DMS53 (cell line): ENCODE results near the gene SPACA4.
"Not testable (repeated sequence)": the region's sequence is repeated elsewhere in the genome, so short reads cannot be mapped to it uniquely, and the experiment has no call there.

ENCODE experiments used
- DNase-seq: peaks from one replicate; lab custom pipeline; 2025; lab: John Stamatoyannopoulos, UW

Gene SPACA4

GRCh38 chr19:48606463-48607358, at the start of gene SPACA4:
Gene SPACA4, plus strand, starts transcription at chr19:48606742. Its CDS starts 237 bp downstream, at chr19:48606979.
- no peak for DNase-seq

GRCh38 chr19:48556825-48557224, 49.7 kb upstream of the SPACA4 start:
- no peak for DNase-seq

GRCh38 chr19:48558018-48558684, 48.4 kb upstream of the SPACA4 start:
- no peak for DNase-seq

- peak; percentile 32 for DNase-seq
Observed at GRCh38 chr19:48560095-48560530, 46.4 kb upstream of the SPACA4 start.

GRCh38 chr19:48561412-48561811, 45.1 kb upstream of the SPACA4 start:
- DNase-seq, result no peak

GRCh38 chr19:48565090-48565489, 41.5 kb upstream of the SPACA4 start:
- DNase-seq, result no peak

- DNase-seq, result peak; percentile 96
Observed at GRCh38 chr19:48568345-48568886, 38.1 kb upstream of the SPACA4 start.

GRCh38 chr19:48569814-48570213, 36.7 kb upstream of the SPACA4 start:
- DNase-seq, result peak; percentile 25

- peak; percentile 97 for DNase-seq
Observed at GRCh38 chr19:48571378-48572162, 35.0 kb upstream of the SPACA4 start.

GRCh38 chr19:48573163-48573505, 33.4 kb upstream of the SPACA4 start:
- DNase-seq, result peak; percentile 38

GRCh38 chr19:48575931-48576622, 30.5 kb upstream of the SPACA4 start:
- DNase-seq, result no peak

GRCh38 chr19:48577908-48578307, 28.6 kb upstream of the SPACA4 start:
- not testable (repeated sequence) for DNase-seq

- DNase-seq, result no peak
Observed at GRCh38 chr19:48578891-48579290, 27.7 kb upstream of the SPACA4 start.

- no peak for DNase-seq
Observed at GRCh38 chr19:48582168-48582567, 24.4 kb upstream of the SPACA4 start.

- no peak for DNase-seq
Observed at GRCh38 chr19:48587387-48587786, 19.2 kb upstream of the SPACA4 start.

- DNase-seq, result peak; percentile 96
Observed at GRCh38 chr19:48588670-48589401, 17.7 kb upstream of the SPACA4 start.

GRCh38 chr19:48591021-48591420, 15.5 kb upstream of the SPACA4 start:
- DNase-seq, result peak; percentile 38

GRCh38 chr19:48595171-48595570, 11.4 kb upstream of the SPACA4 start:
- DNase-seq, result no peak

- DNase-seq, result no peak
Observed at GRCh38 chr19:48595833-48596232, 10.7 kb upstream of the SPACA4 start.

GRCh38 chr19:48596237-48596636, 10.3 kb upstream of the SPACA4 start:
- DNase-seq, result no peak
